Measurements from ENCODE around the gene XAGE1B.
"Not testable (repeated sequence)": the region's sequence is repeated elsewhere in the genome, so short reads cannot be mapped to it uniquely, and the experiment has no call there.

Gene XAGE1B

GRCh38 chrX:52516987-52517325 is at the start of gene XAGE1B:
Gene XAGE1B (minus strand): TSS chrX:52517063. CDS start chrX:52515527, 1,536 bp downstream.
- not testable (repeated sequence) for DNase-seq

GRCh38 chrX:52563105-52563504 is 46.2 kb upstream of the XAGE1B start:
- no peak for DNase-seq

GRCh38 chrX:52558140-52558539 is 41.3 kb upstream of the XAGE1B start:
- DNase-seq, result no peak

- no peak for DNase-seq
These were observed 39.9 kb upstream of the XAGE1B start for GRCh38 chrX:52556741-52557140.

GRCh38 chrX:52553995-52554642 is 37.3 kb upstream of the XAGE1B start:
- DNase-seq, result no peak

- not testable (repeated sequence) for DNase-seq
These were observed 31.9 kb upstream of the XAGE1B start for GRCh38 chrX:52548769-52549168.

GRCh38 chrX:52544147-52544840 is 27.4 kb upstream of the XAGE1B start:
- DNase-seq, result no peak

GRCh38 chrX:52542311-52542710 is 25.4 kb upstream of the XAGE1B start:
- no peak for DNase-seq

- DNase-seq, result not testable (repeated sequence)
These were observed 24.2 kb upstream of the XAGE1B start for GRCh38 chrX:52541051-52541450.

GRCh38 chrX:52516110-52516986 is 515 bp downstream of the XAGE1B start:
- DNase-seq, result not testable (repeated sequence)

GRCh38 chrX:52511126-52511525 is 5.7 kb downstream of the XAGE1B start:
- DNase-seq, result not testable (repeated sequence)

- DNase-seq, result no peak
These were observed 6.9 kb downstream of the XAGE1B start for GRCh38 chrX:52509916-52510315.

GRCh38 chrX:52507331-52507730 is 9.5 kb downstream of the XAGE1B start:
- no peak for DNase-seq

- no peak for DNase-seq
These were observed 12.3 kb downstream of the XAGE1B start for GRCh38 chrX:52504551-52504950.

- not testable (repeated sequence) for DNase-seq
These were observed 15.5 kb downstream of the XAGE1B start for GRCh38 chrX:52501362-52501761.

GRCh38 chrX:52496419-52496772 is 20.5 kb downstream of the XAGE1B start:
- DNase-seq, result not testable (repeated sequence)

- DNase-seq, result not testable (repeated sequence)
These were observed 21.1 kb downstream of the XAGE1B start, which contains the start of gene XAGE1A for GRCh38 chrX:52495545-52496418. Gene XAGE1A (plus strand): TSS chrX:52495808. CDS start chrX:52497362, 1,554 bp downstream.

GRCh38 chrX:52471301-52471700 is 45.6 kb downstream of the XAGE1B start:
- not testable (repeated sequence) for DNase-seq
